ENCODE results near the gene SPART. TPM values are rescaled to one million over a fixed set of nuclear protein-coding genes. Genes with fewer than 3 reads are reported as not detected.

Gene SPART
- total and polyA plus RNA-seq, 9 of the 15 experiments (the other 6 are each of a cell fraction or from before 2014, with no cell fraction given): 18.7 to 79.0 (median 41.0) TPM

DNA sequence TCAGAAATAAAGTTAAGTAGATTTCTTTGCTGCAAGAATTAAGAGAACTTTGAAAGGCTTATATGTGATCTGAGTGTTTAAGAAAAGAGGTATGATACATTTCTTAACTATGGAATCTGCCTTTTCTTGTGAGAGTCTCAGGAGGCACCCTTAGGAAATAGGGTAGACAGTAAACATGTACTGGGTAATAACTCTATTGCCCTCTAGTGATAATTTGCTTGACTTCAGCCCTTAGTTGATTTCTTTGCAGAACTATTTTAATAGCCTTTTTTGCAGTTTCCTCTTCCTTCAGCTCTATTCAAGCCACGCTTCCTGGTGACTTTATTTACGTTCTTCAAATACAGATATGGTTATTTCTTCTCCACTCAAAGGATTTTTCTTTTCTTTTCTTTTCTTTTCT lies 49.1 kb upstream of the SPART start:
- no peaks in the 10 kb centered on the region for H3K79me2 ChIP-seq (ENCODE audit: control insufficient read depth, insufficient read depth, low read length)
- DNase-seq (ENCODE audit: extremely low read depth in 1 of 4, low spot score in 3 of 4): peak in 2 of 4 experiments; percentile 3 to 13
- H3K9me3 ChIP-seq (replicated peaks; ENCODE audit: control insufficient read depth, insufficient read depth, low read depth, low read length): no peaks in the 10 kb centered on the region
- peak; percentile 64 for ATAC-seq
- H3K27ac ChIP-seq (ENCODE audit: extremely low read depth, low read depth, low read length): no peak overlapping the region
- ChIA-PET POLR2A (no interaction called here), CTCF (ENCODE audit: low intra/inter-chr PET ratio) (interaction anchor here (0.8 kb wide), 1 partner anchor 417 kb away, joined by 3 read pairs; no protein-coding TSS in a partner anchor)
- TF ChIP-seq PTTG1 (tag; IDR thresholded peaks at IDR 0.05; ENCODE audit: low read depth) (no peak), ETS1 (conservative IDR thresholded peaks at IDR 0.05; ENCODE audit: control insufficient read depth, low read depth, low read length) (no peak), POLR2AphosphoS5 (IDR thresholded peaks at IDR 0.05; ENCODE audit: control insufficient read depth, insufficient read depth, low read depth, low read length) (no peak), ARID3B (CRISPR knock-in tag; IDR thresholded peaks at IDR 0.05; ENCODE audit: borderline replicate concordance) (no peak), BDP1 (IDR thresholded peaks at IDR 0.05; ENCODE audit: insufficient read depth, insufficient read length) (no peak), ZNF436 (CRISPR knock-in tag; IDR thresholded peaks at IDR 0.05) (no peak), ZNF316 (IDR thresholded peaks at IDR 0.05) (no peak), RAD21 (CRISPR knock-in tag; conservative IDR thresholded peaks at IDR 0.05 in 1 of 2, IDR thresholded peaks at IDR 0.05 in 1 of 2) (peak in 1 of 2 experiments; percentile 48; a peak in 2 of 4 replicates), POU5F1 (IDR thresholded peaks at IDR 0.05; ENCODE audit: borderline replicate concordance, low read depth, low read length, partially characterized antibody) (no peak), ZNF146 (CRISPR knock-in tag; IDR thresholded peaks at IDR 0.05; ENCODE audit: unreplicated experiment) (no peak)
- TF ChIP-seq, protein P1, sequence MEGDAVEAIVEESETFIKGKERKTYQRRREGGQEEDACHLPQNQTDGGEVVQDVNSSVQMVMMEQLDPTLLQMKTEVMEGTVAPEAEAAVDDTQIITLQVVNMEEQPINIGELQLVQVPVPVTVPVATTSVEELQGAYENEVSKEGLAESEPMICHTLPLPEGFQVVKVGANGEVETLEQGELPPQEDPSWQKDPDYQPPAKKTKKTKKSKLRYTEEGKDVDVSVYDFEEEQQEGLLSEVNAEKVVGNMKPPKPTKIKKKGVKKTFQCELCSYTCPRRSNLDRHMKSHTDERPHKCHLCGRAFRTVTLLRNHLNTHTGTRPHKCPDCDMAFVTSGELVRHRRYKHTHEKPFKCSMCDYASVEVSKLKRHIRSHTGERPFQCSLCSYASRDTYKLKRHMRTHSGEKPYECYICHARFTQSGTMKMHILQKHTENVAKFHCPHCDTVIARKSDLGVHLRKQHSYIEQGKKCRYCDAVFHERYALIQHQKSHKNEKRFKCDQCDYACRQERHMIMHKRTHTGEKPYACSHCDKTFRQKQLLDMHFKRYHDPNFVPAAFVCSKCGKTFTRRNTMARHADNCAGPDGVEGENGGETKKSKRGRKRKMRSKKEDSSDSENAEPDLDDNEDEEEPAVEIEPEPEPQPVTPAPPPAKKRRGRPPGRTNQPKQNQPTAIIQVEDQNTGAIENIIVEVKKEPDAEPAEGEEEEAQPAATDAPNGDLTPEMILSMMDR (IDR thresholded peaks at IDR 0.05 in 2 of 3, conservative IDR thresholded peaks at IDR 0.05 in 1 of 3; ENCODE audit: insufficient read depth in 2 of 3, low read depth in 1 of 3, low read length in 3 of 3): peak in 2 of 3 experiments; percentile 12 to 42; a peak in 2 of 6 replicates
- no peaks in the 10 kb centered on the region for H3K36me3 ChIP-seq (ENCODE audit: control insufficient read depth, insufficient read depth, low read length)
- in situ Hi-C loops (cut with MboI): no loop called here
- no peak overlapping the region for H2AFZ ChIP-seq (ENCODE audit: low read depth, low read length)
- H3K4me3 ChIP-seq: no peak overlapping the region
- H3K9me1 ChIP-seq (ENCODE audit: control insufficient read depth, insufficient read depth, low read length): no peaks in the 10 kb centered on the region
- no peaks in the 10 kb centered on the region for H4K20me1 ChIP-seq (replicated peaks; ENCODE audit: control insufficient read depth, insufficient read depth, low read length)
- intact Hi-C loops (cut with micrococcal nuclease): loop anchor here (2.0 to 5.0 kb wide), 2 partner anchors 48 to 112 kb away; partner anchors contain the start of gene SPART
- no peaks in the 10 kb centered on the region for H3K4me1 ChIP-seq (replicated peaks in 1 of 2; ENCODE audit: control insufficient read depth in 2 of 2, insufficient read depth in 2 of 2, low read length in 2 of 2)
- no peak overlapping the region for H3K4me2 ChIP-seq (ENCODE audit: insufficient read depth, low read length)
- FAIRE-seq: no peak
- no peaks in the 10 kb centered on the region for H3K27me3 ChIP-seq (ENCODE audit: control insufficient read depth in 2 of 2, insufficient read depth in 2 of 2, low read length in 2 of 2)
- no peak overlapping the region for H3K9ac ChIP-seq (ENCODE audit: insufficient read depth in 1 of 2, low read depth in 2 of 2, low read length in 2 of 2)
- no TSS peak for BruUV-seq (replicated peaks)
- WGBS (ENCODE audit: insufficient coverage, low coverage, missing lambda C conversion rate): 0% methylated on average over 2 of the region's 2 CpGs

Measured in K562 (cell line).